Transverse colon (tissue), 3 donors: Measurements from ENCODE around the gene PLIN4.

Source experiments
- CTCF ChIP-seq, 5 experiments: fragments of 200-600 bp in 3 of 5; fragments of 450-650 bp in 2 of 5; sonication (generic) in 3 of 5; IDR thresholded peaks; 1 replicate in 2 of 5; 2 replicates in 3 of 5; pipeline ENCODE4 v1.5.1; 2016 to 2017; ENCODE audit warnings: antibody characterized with exemption in 5 of 5, inconsistent platforms in 3 of 5, mild to moderate bottlenecking in 2 of 5, moderate library complexity in 1 of 5
- POLR2A ChIP-seq: fragments of 450-650 bp; IDR thresholded peaks from one replicate; pipeline ENCODE4 v1.6.1; 2016; ENCODE audit warnings: antibody characterized with exemption, mild to moderate bottlenecking, moderate library complexity

- TF ChIP-seq CTCF (IDR thresholded peaks at IDR 0.05) (no peak), POLR2A (no peak)
These were observed 24.2 kb downstream of the PLIN4 start for GRCh38 chr19:4493929-4494690.
